Cardiac muscle cell (in vitro differentiated cells and primary cell): Measurements from ENCODE around the gene CBFA2T3. TPM values are rescaled to one million over a fixed set of nuclear protein-coding genes. Genes with fewer than 3 reads are reported as not detected.

Experiments
- DNase-seq, 2 donors: peaks; one replicate each; pipeline versions ENCODE4 v3.0.0 to v3.0.0-alpha.2; 2010 to 2017; ENCODE audit warnings: low read depth in 1 of 2, low spot score in 1 of 2
- H3K27ac ChIP-seq: fragments of 200-600 bp; sonication (generic); 2 replicates; pipeline ENCODE4 v1.5.1; 2016
- H3K27me3 ChIP-seq: fragments of 200-600 bp; sonication (generic); 2 replicates; pipeline ENCODE4 v1.6.0; 2016; ENCODE audit warnings: control low read depth
- H3K36me3 ChIP-seq: fragments of 200-600 bp; sonication (generic); 2 replicates; pipeline ENCODE4 v1.5.1; 2016; ENCODE audit warnings: control low read depth
- H3K4me1 ChIP-seq: fragments of 200-600 bp; sonication (generic); 2 replicates; pipeline ENCODE4 v1.8.1; 2017; ENCODE audit warnings: low read depth, mild to moderate bottlenecking, mixed run types
- H3K4me3 ChIP-seq: fragments of 200-600 bp; sonication (generic); 2 replicates; pipeline ENCODE4 v1.5.1; 2016; ENCODE audit warnings: mild to moderate bottlenecking
- H3K9me3 ChIP-seq: fragments of 200-600 bp; sonication (generic); 2 replicates; pipeline ENCODE4 v1.5.1; 2017; ENCODE audit warnings: low read depth, mild to moderate bottlenecking, control low read depth
- polyA plus RNA-seq: library from polyadenylated mRNA; unstranded; fragments of >200 nt; fragmentation: Nextera tagmentation; extraction: Ambion mirVana; gene quantifications from 2 replicates; pipeline ENCODE4 v1.2.1, GENCODE V29; 2016
- total RNA-seq: library from RNA; depleted of rRNA; stranded (reverse); fragments of >200 nt; gene quantifications from 2 replicates; pipeline ENCODE4 v1.2.3, GENCODE V29; 2016
- TF ChIP-seq, protein P1 (sequence below): IDR thresholded peaks from 2 replicates; pipeline ENCODE4 v1.5.1; 2012; ENCODE audit warnings: low read depth, mild to moderate bottlenecking, low read length

CBFA2T3 gene
- total and polyA plus RNA-seq, 2 experiments from 2014 or later: 0.69 to 1.5 TPM

- TF ChIP-seq, protein P1, sequence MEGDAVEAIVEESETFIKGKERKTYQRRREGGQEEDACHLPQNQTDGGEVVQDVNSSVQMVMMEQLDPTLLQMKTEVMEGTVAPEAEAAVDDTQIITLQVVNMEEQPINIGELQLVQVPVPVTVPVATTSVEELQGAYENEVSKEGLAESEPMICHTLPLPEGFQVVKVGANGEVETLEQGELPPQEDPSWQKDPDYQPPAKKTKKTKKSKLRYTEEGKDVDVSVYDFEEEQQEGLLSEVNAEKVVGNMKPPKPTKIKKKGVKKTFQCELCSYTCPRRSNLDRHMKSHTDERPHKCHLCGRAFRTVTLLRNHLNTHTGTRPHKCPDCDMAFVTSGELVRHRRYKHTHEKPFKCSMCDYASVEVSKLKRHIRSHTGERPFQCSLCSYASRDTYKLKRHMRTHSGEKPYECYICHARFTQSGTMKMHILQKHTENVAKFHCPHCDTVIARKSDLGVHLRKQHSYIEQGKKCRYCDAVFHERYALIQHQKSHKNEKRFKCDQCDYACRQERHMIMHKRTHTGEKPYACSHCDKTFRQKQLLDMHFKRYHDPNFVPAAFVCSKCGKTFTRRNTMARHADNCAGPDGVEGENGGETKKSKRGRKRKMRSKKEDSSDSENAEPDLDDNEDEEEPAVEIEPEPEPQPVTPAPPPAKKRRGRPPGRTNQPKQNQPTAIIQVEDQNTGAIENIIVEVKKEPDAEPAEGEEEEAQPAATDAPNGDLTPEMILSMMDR: no peak
- DNase-seq: no peak
- H3K4me3 ChIP-seq: no peak overlapping the region
- no peak overlapping the region for H3K27ac ChIP-seq
- no peaks in the 10 kb centered on the region for H3K9me3 ChIP-seq
- H3K36me3 ChIP-seq: no peaks in the 10 kb centered on the region
- H3K4me1 ChIP-seq: no peaks in the 10 kb centered on the region
- peaks cover 44% of the 10 kb centered on the region for H3K27me3 ChIP-seq
These were observed 40.9 kb downstream of the CBFA2T3 start for GRCh38 chr16:88936008-88936555.

DNA sequence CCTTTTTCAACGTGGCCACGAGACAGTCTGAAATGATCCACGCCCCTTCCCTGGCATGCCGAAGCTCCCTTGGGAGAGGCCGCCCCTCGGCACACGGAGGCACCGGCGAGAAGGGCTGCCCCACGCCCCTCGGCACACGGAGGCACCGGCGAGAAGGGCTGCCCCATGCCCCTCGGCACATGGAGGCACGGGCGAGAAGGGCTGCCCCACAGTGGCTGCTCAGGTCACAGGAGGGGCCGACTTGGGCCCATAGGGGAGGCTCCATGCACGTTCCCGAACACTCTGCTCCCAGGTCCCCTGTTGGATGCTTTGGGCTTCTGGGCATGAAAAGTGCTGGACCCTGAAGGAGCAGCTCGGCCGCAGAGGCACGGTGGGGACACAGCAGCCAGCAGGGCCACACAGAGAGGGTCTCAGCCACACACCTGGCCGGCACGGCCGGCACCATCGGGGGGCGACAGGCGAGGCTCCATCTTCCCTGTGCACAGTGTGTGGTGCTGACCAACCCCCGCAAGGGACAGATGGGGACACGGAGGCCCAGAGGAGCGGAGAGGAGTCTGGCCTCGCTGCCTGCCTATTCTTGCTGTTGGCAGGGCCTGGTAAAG lies 42.8 kb downstream of the CBFA2T3 start:
- H3K4me1 ChIP-seq: no peaks in the 10 kb centered on the region
- DNase-seq: no peak
- no peak overlapping the region for H3K27ac ChIP-seq
- H3K4me3 ChIP-seq: no peak overlapping the region
- H3K27me3 ChIP-seq: peaks cover 26% of the 10 kb centered on the region
- no peaks in the 10 kb centered on the region for H3K9me3 ChIP-seq
- no peaks in the 10 kb centered on the region for H3K36me3 ChIP-seq
- TF ChIP-seq, protein P1: no peak

GRCh38 chr16:88932929-88933328 lies 44.1 kb downstream of the CBFA2T3 start:
- no peaks in the 10 kb centered on the region for H3K4me1 ChIP-seq
- no peak overlapping the region for H3K27ac ChIP-seq
- no peaks in the 10 kb centered on the region for H3K9me3 ChIP-seq
- DNase-seq: no peak
- peaks cover 14% of the 10 kb centered on the region for H3K27me3 ChIP-seq
- TF ChIP-seq, protein P1: no peak
- no peaks in the 10 kb centered on the region for H3K36me3 ChIP-seq
- H3K4me3 ChIP-seq: no peak overlapping the region

GRCh38 chr16:88931936-88932335 lies 45.1 kb downstream of the CBFA2T3 start:
- Histone ChIP-seq H3K36me3 (no peaks in the 10 kb centered on the region), H3K9me3 (no peaks in the 10 kb centered on the region), H3K4me1 (no peaks in the 10 kb centered on the region), H3K4me3 (no peak overlapping the region), H3K27ac (no peak overlapping the region), H3K27me3 (peaks cover 8% of the 10 kb centered on the region)
- DNase-seq: no peak
- TF ChIP-seq, protein P1: no peak

- H3K36me3 ChIP-seq: no peaks in the 10 kb centered on the region
- TF ChIP-seq, protein P1: no peak
These were observed 45.6 kb downstream of the CBFA2T3 start for GRCh38 chr16:88931373-88931900.

More at GRCh38 chr16:88931373-88931900, 45.6 kb downstream of the CBFA2T3 start:
- Histone ChIP-seq H3K27ac (no peak overlapping the region), H3K27me3 (peaks cover 3% of the 10 kb centered on the region), H3K9me3 (no peaks in the 10 kb centered on the region), H3K4me1 (no peaks in the 10 kb centered on the region), H3K4me3 (no peak overlapping the region)
- DNase-seq: no peak
